SH-SY5Y (cell line): ENCODE results near the gene ESYT3.

Source experiments
- GATA2 ChIP-seq: IDR thresholded peaks from 2 replicates; pipeline ENCODE4 v1.6.1; 2011; ENCODE audit warnings: mild to moderate bottlenecking, low read depth, low read length
- GATA3 ChIP-seq: IDR thresholded peaks from 2 replicates; pipeline ENCODE4 v1.6.1; 2011; ENCODE audit warnings: low read depth, mild to moderate bottlenecking, low read length, moderate library complexity

DNA sequence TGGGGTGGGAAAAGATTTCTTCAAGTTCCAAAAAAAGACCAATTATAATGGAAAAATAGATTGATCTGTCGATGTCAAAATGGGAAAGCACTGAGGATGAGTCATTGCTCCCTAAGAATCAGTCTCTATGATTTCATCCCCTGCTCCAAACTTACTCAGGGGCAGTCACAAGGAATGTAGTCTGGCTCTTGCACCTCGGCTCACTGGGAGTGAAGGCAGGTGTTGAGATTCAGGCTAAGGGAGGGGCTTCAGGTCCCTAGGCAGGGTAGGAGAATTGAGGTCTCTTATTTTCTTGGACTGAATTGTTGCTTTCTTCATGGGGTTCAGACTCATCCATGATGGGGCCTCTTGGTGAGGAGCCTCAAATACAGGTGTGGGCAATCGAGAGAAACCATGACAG is 14.2 kb downstream of the ESYT3 start:
- TF ChIP-seq GATA2 (no peak), GATA3 (no peak)
